ENCODE results near the gene SLC4A2. TPM values are rescaled to one million over a fixed set of nuclear protein-coding genes. Genes with fewer than 3 reads are reported as not detected.
A peak's percentile ranks its signal among the peaks of the same experiment; 100 is the strongest.
"Not testable (repeated sequence)": the region's sequence is repeated elsewhere in the genome, so short reads cannot be mapped to it uniquely, and the experiment has no call there.

Gene SLC4A2
- total RNA-seq, 1 experiment from 2014 or later: 164 TPM

DNA sequence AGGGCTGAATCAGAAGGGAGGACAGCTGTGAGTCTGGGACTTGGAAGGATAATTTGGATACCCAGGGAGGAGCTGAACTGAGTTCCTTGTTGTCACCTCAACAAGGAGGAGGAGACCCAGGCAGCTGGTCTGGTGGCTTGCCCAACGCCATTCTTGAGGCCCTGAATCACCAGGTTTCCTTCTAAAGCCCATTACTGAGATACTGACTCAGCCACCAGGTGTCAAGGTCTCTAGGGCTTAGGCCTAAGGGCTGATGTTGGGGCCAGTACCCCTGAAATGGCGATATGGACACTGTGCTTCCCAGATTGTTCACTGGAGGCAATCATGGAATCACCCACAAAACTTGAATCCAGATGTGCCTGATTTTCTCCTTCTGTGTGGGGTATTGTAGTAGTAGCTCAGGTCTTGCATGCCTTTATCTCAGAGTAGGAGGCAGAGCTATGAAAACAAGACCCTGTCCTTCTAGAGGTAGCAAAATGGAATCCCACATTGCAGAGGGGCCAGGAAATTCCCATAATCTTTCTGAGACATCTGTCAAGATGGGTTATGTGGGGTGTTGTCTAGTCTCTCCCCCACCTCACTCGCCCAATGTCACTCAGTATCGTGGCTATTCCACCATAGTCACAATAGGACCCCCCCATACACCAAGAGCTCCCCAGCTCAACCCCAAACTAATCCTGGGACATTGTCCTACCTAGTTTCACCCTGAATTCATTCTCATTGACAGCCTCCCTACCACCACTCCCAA, 33.3 kb upstream of the SLC4A2 start:
- peaks cover 22% of the 10 kb centered on the region for H3K27me3 Mint-ChIP-seq (ENCODE audit: low read depth)
- ATAC-seq (no peak), DNase-seq (ENCODE audit: low spot score) (no peak)
- peaks cover 24% of the 10 kb centered on the region for H3K4me1 Mint-ChIP-seq
- TF ChIP-seq ELF4 (CRISPR knock-in tag; IDR thresholded peaks at IDR 0.05; ENCODE audit: low read depth): no peak
- TF ChIP-seq RELA (CRISPR knock-in tag; IDR thresholded peaks at IDR 0.05; ENCODE audit: borderline replicate concordance): no peak
- no peak for TF ChIP-seq GTF2I (CRISPR knock-in tag; conservative IDR thresholded peaks at IDR 0.05)
- TF ChIP-seq, protein P1, sequence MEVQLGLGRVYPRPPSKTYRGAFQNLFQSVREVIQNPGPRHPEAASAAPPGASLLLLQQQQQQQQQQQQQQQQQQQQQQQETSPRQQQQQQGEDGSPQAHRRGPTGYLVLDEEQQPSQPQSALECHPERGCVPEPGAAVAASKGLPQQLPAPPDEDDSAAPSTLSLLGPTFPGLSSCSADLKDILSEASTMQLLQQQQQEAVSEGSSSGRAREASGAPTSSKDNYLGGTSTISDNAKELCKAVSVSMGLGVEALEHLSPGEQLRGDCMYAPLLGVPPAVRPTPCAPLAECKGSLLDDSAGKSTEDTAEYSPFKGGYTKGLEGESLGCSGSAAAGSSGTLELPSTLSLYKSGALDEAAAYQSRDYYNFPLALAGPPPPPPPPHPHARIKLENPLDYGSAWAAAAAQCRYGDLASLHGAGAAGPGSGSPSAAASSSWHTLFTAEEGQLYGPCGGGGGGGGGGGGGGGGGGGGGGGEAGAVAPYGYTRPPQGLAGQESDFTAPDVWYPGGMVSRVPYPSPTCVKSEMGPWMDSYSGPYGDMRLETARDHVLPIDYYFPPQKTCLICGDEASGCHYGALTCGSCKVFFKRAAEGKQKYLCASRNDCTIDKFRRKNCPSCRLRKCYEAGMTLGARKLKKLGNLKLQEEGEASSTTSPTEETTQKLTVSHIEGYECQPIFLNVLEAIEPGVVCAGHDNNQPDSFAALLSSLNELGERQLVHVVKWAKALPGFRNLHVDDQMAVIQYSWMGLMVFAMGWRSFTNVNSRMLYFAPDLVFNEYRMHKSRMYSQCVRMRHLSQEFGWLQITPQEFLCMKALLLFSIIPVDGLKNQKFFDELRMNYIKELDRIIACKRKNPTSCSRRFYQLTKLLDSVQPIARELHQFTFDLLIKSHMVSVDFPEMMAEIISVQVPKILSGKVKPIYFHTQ (CRISPR knock-in tag; IDR thresholded peaks at IDR 0.05): no peak
- H3K4me3 Mint-ChIP-seq: no peak overlapping the region
- ChIA-PET CTCF (interaction anchor here (1.2 to 3.5 kb wide), 4 partner anchors 8 to 63 kb away, joined by 3 to 75 read pairs (median 26); no protein-coding TSS in a partner anchor), POLR2A (no interaction called here)
- H3K36me3 Mint-ChIP-seq: no peaks in the 10 kb centered on the region
- no peaks in the 10 kb centered on the region for H3K9me3 Mint-ChIP-seq
- H3K27ac Mint-ChIP-seq: no peak overlapping the region

DNA sequence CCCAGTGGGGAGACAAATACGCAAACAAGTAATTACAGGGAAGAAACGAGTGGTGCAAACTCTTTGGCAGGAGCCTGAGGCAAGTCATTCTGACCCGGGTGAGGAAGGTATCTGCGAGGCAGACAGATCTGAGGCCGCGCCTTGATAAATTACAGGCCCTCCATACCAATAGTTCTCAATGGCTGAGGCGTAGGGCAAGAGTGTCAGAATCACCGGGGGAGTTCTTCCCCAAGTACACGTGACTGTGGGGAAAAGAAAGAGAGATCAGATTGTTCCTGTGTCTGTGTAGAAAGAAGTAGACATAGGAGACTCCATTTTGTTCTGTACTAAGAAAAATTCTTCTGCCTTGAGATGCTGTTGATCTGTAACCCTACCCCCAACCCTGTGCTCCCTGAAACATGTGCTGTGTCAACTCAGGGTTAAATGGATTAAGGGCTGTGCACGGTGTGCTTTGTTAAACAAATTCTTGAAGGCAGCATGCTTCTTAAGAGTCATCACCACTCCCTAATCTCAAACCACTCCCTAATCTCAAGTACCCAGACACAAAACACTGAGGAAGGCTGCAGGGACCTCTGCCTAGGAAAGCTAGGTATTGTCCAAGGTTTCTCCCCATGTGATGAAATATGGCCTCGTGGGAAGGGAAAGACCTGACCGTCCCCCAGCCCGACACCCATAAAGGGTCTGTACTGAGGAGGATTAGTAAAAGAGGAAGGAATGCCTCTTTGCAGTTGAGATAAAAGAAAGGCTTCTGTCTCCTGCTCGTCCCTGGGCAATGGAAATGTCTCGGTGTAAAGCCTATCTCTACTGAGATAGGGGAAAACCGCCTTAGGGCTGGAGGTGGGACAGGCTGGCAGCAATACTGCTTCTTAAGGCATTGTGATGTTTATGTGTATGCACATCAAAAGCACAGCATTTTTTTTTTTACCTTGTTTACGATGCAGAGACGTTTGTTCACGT, 32.3 kb upstream of the SLC4A2 start:
- Mint-ChIP-seq H3K4me1 (peaks cover 24% of the 10 kb centered on the region), H3K4me3 (peak overlapping the region; percentile 92), H3K27me3 (ENCODE audit: low read depth) (peaks cover 13% of the 10 kb centered on the region), H3K27ac (peak overlapping the region; percentile 78)
- CTCF ChIA-PET: interaction anchor here (1.0 to 3.5 kb wide), 11 partner anchors 9 to 97 kb away, joined by 4 to 75 read pairs (median 14); no protein-coding TSS in a partner anchor
- TF ChIP-seq FOXK1 (CRISPR knock-in tag; IDR thresholded peaks at IDR 0.05): 0 out of 2 replicates have a peak, but pooled peaks have one; percentile 6
- POLR2A ChIA-PET; ATAC-seq; H3K36me3 Mint-ChIP-seq; H3K9me3 Mint-ChIP-seq; DNase-seq (ENCODE audit: low spot score): not testable (repeated sequence)

DNA sequence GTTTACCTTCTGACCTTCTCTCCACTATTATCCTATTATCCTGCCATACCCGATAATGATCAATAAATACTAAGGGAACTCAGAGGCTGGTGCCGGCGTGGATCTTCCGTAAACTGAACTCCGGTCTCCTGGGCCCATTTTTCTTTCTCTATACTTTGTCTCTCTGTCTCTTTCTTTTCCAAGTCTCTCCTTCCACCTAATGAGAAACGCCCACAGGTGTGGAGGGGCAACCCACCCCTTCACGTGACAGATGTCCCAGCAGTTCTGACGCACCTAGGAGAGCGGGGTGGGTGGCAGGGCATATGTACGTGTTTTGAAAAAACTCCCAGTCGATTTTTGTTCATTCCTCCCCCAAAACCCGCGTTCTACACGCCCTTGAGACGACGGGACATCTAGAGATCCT, 31.7 kb upstream of the SLC4A2 start:
- H3K4me1 Mint-ChIP-seq: peaks cover 24% of the 10 kb centered on the region
- ChIA-PET CTCF (interaction anchor here (0.8 to 3.5 kb wide), 23 partner anchors 9 to 151 kb away, joined by 3 to 75 read pairs (median 4); partner anchors contain the start of genes AGAP3, CDK5 and FASTK), POLR2A (interaction anchor here (0.5 to 1.3 kb wide), 4 partner anchors 9 to 100 kb away, joined by 3 to 9 read pairs (median 4); no protein-coding TSS in a partner anchor)
- TF ChIP-seq, protein P2, sequence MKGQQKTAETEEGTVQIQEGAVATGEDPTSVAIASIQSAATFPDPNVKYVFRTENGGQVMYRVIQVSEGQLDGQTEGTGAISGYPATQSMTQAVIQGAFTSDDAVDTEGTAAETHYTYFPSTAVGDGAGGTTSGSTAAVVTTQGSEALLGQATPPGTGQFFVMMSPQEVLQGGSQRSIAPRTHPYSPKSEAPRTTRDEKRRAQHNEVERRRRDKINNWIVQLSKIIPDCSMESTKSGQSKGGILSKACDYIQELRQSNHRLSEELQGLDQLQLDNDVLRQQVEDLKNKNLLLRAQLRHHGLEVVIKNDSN (CRISPR knock-in tag; IDR thresholded peaks at IDR 0.05): peak; percentile 59; the same call in 1 of the 2 replicates
- TF ChIP-seq ZNF232 (CRISPR knock-in tag; IDR thresholded peaks at IDR 0.05) (0 out of 2 replicates have a peak, but pooled peaks have one; percentile 25), FOXK1 (CRISPR knock-in tag; IDR thresholded peaks at IDR 0.05) (0 out of 2 replicates have a peak, but pooled peaks have one; percentile 1)
- DNase-seq (ENCODE audit: low spot score); H3K9me3 Mint-ChIP-seq; H3K36me3 Mint-ChIP-seq; ATAC-seq: not testable (repeated sequence)
- H3K27ac Mint-ChIP-seq: peak overlapping the region; percentile 76
- peak overlapping the region; percentile 92 for H3K4me3 Mint-ChIP-seq
- peaks cover 12% of the 10 kb centered on the region; the same call in 1 of the 2 replicates for H3K27me3 Mint-ChIP-seq (ENCODE audit: low read depth)

DNA sequence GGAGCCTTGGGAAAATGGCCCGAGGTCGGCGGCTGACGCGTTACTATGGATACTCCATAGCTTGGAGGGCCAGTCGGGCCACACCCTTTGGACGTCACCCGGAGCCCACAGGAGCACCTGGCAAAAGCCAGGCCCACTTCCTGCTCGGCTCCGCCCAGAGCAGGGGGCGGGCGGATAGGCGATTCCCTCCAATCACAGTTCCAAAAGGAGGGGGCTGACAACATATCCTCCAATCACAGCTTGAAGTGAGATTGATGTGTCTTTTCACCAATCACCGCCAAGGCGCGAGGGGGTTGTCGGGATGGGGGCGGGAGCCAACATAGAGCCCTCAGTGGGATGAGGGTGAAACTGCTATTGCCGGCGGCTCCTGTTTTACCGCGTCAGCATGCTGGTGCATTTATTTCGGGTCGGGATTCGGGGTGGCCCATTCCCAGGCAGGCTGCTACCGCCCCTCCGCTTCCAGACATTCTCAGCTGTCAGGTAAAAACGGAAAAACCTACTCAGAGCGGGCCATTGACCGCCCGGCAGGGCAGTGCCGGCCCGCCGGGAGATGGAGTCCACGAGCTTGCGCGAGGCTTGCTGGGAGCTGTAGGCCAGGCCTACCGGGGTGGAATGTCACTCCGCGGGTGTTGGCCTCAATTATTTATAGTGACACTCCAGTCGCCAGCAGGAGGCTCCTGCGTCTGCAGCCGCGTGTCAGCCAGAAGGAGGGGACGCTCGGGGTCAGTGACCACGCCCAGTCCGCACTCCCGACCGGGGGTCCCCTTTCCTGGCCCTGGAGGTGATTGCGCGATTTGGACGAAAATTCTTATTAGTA, 31.1 kb upstream of the SLC4A2 start, which contains the start of gene ABCB8:
Gene ABCB8, plus strand, starts transcription at position 320 of the 817 bp plus-strand sequence. Its CDS starts 66 bp downstream, at position 386.
- ATAC-seq (peak; percentile 95), DNase-seq (ENCODE audit: low spot score) (peak; percentile 99)
- H3K9me3 Mint-ChIP-seq: no peaks in the 10 kb centered on the region
- peaks cover 8% of the 10 kb centered on the region; the same call in 1 of the 2 replicates for H3K27me3 Mint-ChIP-seq (ENCODE audit: low read depth)
- TF ChIP-seq NFE2L1 (CRISPR knock-in tag; IDR thresholded peaks at IDR 0.05): no peak
- TF ChIP-seq, protein P3, sequence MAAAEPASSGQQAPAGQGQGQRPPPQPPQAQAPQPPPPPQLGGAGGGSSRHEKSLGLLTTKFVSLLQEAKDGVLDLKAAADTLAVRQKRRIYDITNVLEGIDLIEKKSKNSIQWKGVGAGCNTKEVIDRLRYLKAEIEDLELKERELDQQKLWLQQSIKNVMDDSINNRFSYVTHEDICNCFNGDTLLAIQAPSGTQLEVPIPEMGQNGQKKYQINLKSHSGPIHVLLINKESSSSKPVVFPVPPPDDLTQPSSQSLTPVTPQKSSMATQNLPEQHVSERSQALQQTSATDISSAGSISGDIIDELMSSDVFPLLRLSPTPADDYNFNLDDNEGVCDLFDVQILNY (CRISPR knock-in tag; IDR thresholded peaks at IDR 0.05): 0 out of 2 replicates have a peak, but pooled peaks have one; percentile 36
- TF ChIP-seq ETV6 (CRISPR knock-in tag; IDR thresholded peaks at IDR 0.05): peak; percentile 57; the same call in 1 of the 2 replicates
- no peak for TF ChIP-seq ESRRA (CRISPR knock-in tag; IDR thresholded peaks at IDR 0.05; ENCODE audit: borderline replicate concordance)
- no peak for TF ChIP-seq MYBL2 (CRISPR knock-in tag; IDR thresholded peaks at IDR 0.05)
- peak; percentile 97 for TF ChIP-seq NFYB (CRISPR knock-in tag; conservative IDR thresholded peaks at IDR 0.05; ENCODE audit: low read depth)
- TF ChIP-seq, protein P4, sequence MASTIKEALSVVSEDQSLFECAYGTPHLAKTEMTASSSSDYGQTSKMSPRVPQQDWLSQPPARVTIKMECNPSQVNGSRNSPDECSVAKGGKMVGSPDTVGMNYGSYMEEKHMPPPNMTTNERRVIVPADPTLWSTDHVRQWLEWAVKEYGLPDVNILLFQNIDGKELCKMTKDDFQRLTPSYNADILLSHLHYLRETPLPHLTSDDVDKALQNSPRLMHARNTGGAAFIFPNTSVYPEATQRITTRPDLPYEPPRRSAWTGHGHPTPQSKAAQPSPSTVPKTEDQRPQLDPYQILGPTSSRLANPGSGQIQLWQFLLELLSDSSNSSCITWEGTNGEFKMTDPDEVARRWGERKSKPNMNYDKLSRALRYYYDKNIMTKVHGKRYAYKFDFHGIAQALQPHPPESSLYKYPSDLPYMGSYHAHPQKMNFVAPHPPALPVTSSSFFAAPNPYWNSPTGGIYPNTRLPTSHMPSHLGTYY (CRISPR knock-in tag; IDR thresholded peaks at IDR 0.05): no peak
- TF ChIP-seq RORB (CRISPR knock-in tag; IDR thresholded peaks at IDR 0.05): no peak
- peak; percentile 97 for TF ChIP-seq SP1 (CRISPR knock-in tag; conservative IDR thresholded peaks at IDR 0.05)
- ChIA-PET POLR2A (interaction anchor here (0.5 to 1.3 kb wide), 4 partner anchors 10 to 100 kb away, joined by 3 to 9 read pairs (median 4); no protein-coding TSS in a partner anchor), CTCF (interaction anchor here (0.5 to 3.5 kb wide), 25 partner anchors 9 to 712 kb away, joined by 3 to 75 read pairs (median 4); partner anchors contain the start of genes AGAP3, CDK5 and FASTK)
- peaks cover 24% of the 10 kb centered on the region for H3K4me1 Mint-ChIP-seq
- H3K27ac Mint-ChIP-seq: peak within 1 kb of the TSS; percentile 99
- no peaks in the 10 kb centered on the region for H3K36me3 Mint-ChIP-seq
- peak within 1 kb of the TSS; percentile 92 for H3K4me3 Mint-ChIP-seq
